CD4-positive, alpha-beta T cell treated with Interleukin-15 for 4 hours (primary cell): Measurements from ENCODE around the gene TMCC1.
"Not testable (repeated sequence)": the region's sequence is repeated elsewhere in the genome, so short reads cannot be mapped to it uniquely, and the experiment has no call there.

Experiments
- DNase-seq: peaks from one replicate; pipeline ENCODE4 v3.0.0-alpha.2; 2020; ENCODE audit warnings: low spot score

TMCC1 gene

DNA sequence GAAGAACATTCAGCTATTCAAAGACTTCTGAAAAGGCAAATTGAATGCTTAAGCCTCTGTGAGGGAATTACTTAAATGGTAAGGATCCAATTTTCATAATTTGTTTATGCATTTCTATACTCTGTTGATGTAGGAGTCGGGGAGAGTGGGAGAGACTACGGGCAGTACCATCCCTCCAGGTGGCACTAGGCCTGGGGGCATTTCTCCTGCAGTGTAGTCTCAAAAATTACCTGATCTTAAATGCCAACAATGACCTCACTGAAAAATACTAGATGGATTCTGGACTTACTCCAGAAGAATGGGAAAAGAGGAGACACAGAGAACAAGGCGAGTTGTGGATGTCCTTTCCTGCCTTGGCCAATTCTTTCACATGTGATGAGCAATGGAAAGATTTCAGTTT is 209.2 kb downstream of the TMCC1 start:
- DNase-seq, result no peak

DNA sequence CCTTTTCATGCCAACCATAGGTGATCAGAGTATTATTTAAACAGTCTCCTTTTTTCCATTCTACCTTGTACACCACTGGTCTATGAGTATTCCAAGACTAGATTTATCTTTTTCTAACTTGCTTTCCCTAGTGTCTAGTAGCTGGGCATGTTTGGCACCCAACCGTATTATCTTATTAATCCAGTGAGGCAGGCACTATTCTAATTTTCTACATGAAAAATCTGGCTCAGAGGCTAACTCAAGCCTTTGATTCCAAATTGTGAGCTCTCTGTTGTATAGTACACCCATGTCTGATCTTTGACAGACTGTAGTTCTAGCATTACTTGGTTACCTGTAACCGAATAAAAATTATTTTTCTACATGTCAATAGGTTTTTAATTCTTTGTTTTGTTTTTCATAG is 210.3 kb downstream of the TMCC1 start:
- no peak for DNase-seq

DNA sequence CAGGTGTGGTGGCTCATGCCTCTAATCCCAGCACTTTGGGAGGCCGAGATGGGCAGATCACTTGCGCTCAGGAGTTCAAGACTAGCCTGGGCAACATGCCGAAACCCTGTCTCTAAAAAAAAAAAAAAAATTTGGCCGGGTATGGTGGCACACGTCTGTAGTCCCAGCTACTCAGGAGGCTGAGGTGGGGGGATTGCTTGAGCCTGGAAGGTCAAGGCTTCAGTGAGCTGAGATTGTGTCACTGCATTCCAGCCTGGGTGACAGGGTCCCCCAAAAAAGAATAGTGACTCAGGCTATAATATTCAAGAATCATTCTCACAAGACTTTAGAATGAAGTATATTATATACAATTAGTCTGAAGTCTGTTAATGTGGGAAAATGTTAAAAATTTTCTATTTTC is 216.5 kb downstream of the TMCC1 start:
- DNase-seq, result no peak

DNA sequence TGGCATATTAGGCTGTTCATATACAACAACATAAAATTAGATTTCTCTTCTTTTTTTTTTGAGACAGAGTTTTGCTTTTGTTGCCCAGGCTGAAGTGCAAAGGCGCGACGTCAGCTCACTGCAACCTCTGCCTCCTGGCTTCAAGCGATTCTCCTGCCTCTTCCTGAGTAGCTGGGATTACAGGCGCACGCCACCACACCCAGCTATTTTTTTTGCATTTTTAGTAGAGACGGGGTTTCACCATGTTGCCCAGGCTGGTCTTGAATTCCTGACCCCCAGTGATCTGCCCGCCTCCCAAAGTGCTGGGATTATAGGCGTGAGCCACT is 218.8 kb downstream of the TMCC1 start:
- DNase-seq, result not testable (repeated sequence)

DNA sequence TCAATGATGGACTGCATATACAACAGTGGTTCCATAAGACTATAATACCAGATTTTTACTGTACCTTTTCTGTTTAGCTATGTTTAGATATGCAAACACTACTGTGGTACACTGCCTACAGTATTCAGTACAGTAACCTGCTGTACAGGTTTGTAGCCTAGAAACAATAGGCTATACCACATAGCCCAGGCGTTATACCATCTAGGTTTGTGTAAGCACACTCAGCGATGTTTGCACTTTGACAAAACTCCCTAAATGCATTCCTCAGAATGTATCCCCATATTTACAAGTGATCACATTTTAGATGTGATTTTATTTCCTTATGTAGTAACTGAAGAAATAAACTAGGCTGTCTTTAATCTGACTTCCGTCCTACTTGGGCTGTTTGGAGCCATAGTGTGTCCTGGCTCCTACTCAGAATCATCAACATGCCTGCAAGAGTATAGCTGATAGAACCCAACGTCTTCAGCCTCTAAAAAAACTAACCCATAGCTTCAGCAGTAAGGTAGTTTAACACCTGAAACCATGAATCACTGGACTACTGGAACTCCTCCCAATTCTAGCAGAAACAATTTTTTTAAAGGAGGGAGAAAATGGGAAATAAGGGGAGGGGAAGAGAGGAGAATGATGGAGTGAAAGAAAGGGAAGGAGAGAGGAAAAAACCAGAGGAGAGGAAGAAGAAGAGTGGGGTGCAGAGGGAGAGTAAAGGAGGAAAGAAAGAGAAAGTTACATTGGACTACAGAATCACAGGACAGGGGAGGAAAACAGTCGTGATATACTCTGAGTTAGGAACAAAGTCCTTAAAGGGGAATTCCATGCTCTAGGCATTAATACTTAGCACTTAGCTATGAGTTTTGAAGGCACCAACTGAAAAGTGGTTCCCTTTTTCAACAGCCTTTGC is 219.4 kb downstream of the TMCC1 start:
- DNase-seq, result no peak

DNA sequence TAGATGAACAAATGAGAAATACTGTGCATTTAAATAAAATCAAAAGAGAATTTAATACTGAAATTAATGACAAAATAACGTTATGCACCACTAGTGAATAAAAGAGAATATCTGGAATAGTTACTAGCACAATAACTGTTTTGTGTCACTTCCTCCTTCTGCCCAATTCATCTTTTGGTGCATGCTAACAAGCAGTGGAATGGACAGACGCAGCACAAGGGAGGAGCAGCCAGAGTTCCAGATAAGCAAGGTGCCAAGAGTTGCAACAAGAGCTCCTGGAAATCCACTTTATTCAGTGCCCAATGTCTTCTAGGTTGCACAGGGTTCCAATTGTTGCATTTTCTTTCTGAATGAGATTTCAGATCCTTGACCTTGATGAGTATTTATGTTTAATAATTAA is 220.5 kb downstream of the TMCC1 start:
- DNase-seq, result no peak

DNA sequence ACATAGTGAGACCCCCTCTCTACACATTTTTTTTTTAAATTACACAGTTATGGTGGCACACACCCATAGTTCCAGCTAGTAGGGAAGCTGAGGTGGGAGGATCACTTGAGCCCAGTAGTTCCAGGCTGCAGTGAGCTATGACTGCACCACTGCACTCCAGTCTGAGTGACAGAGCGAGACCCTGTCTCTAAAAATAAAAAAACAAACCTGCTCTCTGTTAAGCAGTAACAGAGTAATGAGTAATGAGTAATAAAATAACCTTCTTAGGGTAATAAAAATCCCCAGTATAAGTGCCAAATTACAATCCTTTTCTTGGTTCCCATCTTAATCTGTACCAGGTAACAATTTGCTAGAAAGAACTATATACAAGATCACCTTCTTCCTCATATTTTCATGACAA is 221.1 kb downstream of the TMCC1 start:
- no peak for DNase-seq

- no peak for DNase-seq
Measured at GRCh38 chr3:129665024-129665768, 228.3 kb downstream of the TMCC1 start.

- DNase-seq, result no peak
Measured at GRCh38 chr3:129663930-129664646, 229.4 kb downstream of the TMCC1 start.

- no peak for DNase-seq
Measured at GRCh38 chr3:129663045-129663446, 230.5 kb downstream of the TMCC1 start.

- no peak for DNase-seq
Measured at GRCh38 chr3:129662191-129662608, 231.3 kb downstream of the TMCC1 start.

DNA sequence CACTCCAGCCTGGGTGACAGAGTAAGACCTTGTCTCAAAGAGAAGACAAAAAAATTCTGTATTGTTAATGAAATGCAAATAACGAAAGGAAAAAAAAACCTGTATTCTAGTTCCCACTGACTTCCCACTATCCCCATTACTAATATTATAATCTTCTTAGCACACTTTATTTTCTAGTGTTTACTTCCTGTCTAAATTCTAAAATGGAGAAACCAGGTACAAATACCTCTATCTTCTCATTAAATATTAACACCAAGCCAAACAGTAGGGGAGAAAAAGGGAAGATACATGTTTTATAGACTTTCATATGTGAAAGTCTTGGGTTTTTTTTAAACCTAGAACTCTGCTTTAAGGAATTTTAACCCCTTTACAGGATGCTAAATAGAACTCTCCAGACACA is 231.7 kb downstream of the TMCC1 start:
- no peak for DNase-seq

GRCh38 chr3:129658110-129658843 is 235.2 kb downstream of the TMCC1 start:
- no peak for DNase-seq

DNA sequence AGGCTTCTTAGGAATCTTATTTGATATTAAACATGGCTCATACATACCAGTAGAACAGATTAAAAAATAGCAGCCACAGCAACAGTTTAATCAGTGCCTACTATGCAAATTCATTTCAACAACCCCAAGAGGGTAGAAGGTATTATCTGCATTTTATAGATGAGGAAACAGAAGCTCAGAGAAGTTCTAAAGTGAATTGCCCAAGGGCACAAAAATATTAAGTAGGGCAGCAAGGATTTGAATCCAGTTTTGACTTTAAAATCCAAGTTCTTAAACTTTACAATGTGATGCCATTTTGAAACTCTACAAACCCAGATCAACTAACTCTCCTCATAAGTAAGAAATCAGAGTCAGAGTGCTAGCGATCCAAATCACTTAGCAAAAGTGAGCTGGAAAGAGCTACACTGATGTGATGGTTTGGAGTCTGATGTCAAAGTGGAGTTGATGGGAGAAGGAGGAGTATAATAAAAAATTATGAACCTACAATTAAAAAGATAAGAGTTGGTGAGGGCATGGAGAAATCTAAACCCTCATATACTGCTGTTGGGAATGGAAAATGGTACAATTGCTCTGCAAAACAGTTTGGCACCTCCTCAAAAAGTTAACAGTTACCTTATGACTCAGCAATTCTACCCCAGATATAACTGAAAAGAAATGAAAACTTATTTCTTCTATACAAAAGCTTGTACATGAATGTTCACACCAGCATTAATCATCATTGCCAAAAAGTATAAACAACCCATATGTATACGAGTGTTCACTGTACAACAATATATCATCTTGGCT is 236.1 kb downstream of the TMCC1 start:
- DNase-seq, result no peak

DNA sequence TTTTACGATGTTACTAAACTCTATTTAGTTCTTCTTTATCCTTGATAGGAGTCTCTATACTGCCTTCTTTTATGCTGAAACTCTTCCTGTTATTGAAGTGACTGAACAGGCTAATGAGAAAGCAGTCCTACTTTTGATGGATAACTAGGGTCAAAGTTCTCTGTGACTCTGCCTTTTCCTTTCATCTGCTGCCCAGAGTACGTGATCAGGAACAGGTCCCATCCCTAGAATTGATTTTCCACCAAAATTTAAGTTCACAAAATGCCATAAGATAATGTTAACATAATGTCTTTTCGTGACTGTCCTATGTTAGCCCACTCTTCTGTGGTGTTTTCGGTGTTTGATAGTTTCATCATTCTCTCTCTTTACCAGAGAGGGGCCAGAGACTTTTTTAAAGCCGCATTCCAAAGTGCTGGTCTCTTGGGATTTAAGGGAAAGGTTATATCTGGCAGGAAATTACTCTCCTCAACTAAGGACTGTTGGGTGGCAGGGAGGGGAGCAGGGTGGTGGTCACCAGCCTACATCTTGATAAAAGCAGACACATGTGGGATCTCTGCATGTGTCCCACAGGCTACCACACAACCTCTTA is 236.8 kb downstream of the TMCC1 start:
- no peak for DNase-seq

DNA sequence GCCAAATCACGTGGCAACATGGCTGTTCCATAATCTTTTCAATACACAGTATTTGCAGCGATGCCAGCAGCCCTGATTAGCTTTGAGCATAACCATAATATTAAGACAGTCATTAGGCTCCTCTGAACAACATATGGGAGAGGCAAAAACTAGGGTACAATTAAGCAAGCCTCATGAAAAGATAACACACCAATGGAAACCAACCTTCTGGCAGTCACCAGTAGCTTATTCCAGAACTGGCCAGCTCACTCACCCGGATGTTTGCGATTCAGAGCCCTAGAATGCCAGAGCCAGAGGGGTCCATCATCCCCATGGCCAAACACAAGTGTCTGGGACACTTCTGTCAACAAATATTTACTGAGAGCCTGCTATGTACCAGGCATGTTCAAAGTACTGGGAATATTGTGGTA is 238.2 kb downstream of the TMCC1 start:
- DNase-seq, result no peak

GRCh38 chr3:129654131-129654530 is 239.4 kb downstream of the TMCC1 start:
- no peak for DNase-seq

DNA sequence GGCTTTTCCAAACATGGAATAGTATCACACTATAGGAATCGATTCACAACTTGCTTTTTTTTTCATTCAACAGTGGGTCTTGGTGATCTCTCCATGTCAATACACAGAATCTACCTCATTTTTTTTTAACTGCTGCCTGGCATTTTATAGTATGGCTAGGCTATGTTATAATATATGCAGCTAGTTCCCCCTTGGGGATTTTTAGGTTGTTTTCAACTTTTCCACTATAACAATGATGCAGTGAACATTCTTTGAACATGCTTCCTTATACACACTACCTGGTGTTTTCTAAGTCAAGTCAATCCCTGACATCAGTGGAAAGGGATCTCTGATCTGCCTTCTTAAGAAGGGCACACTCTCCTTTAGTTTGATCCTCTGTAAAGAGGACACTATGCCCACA is 240.5 kb downstream of the TMCC1 start:
- no peak for DNase-seq

DNA sequence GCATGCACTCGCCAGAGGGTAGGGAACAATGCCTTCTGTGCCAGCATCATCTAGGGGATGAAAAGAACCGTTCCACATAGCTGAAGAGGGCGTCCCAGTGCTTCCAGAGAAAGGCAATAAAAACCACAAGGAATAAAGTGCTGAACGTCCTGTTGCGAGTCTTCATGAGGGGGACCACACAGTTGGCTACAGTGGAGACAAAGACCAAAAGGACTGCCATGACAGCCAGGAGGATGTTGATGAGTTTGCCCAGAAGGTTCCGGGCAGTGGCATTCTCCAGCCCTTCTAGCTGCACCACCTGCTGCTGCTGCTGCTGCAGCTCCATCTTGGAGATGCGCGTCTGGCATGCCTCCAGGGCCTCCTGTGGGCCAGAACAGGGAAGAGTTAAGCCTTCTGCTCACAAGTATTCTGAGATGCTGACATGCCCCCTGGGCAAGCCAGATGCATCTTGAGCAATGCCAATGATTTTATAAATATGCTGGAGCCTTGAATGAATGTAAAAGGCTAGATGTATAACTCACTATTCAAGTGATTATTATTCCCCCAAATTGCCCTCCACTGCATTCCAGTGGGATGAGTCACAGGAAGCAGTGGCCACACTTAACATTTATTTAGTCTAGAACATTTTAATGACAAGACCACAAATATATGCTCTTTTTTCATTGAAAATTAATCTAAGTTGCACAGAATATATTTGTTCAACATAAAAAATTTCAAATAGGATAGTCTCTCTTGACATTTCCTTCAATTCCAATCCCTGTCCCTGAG is 241.9 kb downstream of the TMCC1 start:
- no peak for DNase-seq

DNA sequence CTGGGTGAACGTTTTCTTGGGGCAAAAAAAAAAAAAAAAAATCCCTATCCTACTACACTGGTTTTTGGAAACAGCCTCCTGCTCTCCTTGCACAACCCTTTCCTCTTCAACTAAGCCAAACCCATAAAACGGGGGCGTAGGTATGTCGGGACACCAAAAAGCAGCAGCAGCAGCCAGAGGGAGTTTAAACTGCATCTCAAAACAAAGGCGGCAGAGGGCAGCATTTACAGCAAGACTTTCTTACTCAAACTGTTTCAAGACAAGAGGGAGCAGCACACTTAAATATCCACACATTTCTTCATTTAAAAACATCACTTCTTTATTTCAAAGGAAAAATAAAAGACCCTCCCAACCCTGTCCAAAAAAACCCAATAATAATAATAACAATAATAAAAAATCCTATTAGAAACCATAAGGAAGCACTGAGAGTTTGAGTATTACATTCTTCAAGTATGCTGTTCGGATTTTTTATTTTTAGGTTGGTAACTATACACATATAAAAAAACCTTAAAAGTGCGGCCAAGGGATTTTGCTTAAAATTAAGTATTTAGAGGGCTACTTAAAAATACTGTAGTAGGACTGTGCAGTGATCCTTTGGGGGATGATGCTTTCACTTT is 243.1 kb downstream of the TMCC1 start:
- DNase-seq, result peak; percentile 47
